SK-N-SH treated with all-trans-retinoic acid at 6 μM for 48 hours (cell line): ENCODE data around the gene ENTREP3.

Experiments used
- ESRRG ChIP-seq: fragments of 250-450 bp; sonication (Bioruptor Pico); IDR thresholded peaks from 2 replicates; pipeline ENCODE4 v1.6.1; 2021; ENCODE audit warnings: mild to moderate bottlenecking
- GLIS3 ChIP-seq: fragments of 250-450 bp; sonication (Bioruptor Pico); IDR thresholded peaks from 2 replicates; pipeline ENCODE4 v1.5.0; 2020; ENCODE audit warnings: mild to moderate bottlenecking, moderate library complexity
- ZFP3 ChIP-seq: fragments of 250-450 bp; sonication (Bioruptor Pico); IDR thresholded peaks from 2 replicates; pipeline ENCODE4 v1.5.0; 2020; ENCODE audit warnings: mild to moderate bottlenecking, moderate library complexity
- TF ChIP-seq, protein P1 (sequence below): fragments of 250-450 bp; sonication (Bioruptor Pico); IDR thresholded peaks from 2 replicates; pipeline ENCODE4 v1.8.0; 2020; ENCODE audit warnings: mild to moderate bottlenecking, moderate library complexity, borderline replicate concordance
- TF ChIP-seq, protein P2 (sequence below): fragments of 250-450 bp; sonication (Bioruptor Pico); IDR thresholded peaks from 2 replicates; pipeline ENCODE4 v1.5.0; 2020; ENCODE audit warnings: mild to moderate bottlenecking, moderate library complexity
- TF ChIP-seq, protein P3 (sequence below): fragments of 250-450 bp; sonication (Bioruptor Pico); IDR thresholded peaks from 2 replicates; pipeline ENCODE4 v1.5.1; 2020; ENCODE audit warnings: low read depth, mild to moderate bottlenecking, moderate library complexity

DNA sequence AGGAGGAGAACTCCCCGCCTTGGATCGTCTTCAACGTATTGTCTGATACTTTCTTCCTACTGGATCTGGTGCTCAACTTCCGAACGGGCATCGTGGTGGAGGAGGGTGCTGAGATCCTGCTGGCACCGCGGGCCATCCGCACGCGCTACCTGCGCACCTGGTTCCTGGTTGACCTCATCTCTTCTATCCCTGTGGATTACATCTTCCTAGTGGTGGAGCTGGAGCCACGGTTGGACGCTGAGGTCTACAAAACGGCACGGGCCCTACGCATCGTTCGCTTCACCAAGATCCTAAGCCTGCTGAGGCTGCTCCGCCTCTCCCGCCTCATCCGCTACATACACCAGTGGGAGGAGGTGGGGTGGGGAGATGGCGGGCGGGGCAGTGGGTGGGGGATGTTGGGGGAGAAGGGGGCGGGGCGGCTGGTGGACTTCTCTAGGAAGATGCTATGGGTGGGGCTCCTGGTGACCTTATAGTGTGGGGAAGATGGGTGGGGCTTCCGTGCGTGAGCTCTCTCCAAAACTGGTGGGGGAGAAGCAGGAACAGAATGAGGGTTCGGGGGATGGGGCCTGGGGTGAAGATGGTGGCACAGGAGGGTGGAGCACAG is 27.3 kb upstream of the ENTREP3 start:
- TF ChIP-seq ZFP3 (no peak), ESRRG (CRISPR knock-in tag) (no peak), GLIS3 (no peak)
- TF ChIP-seq, protein P1, sequence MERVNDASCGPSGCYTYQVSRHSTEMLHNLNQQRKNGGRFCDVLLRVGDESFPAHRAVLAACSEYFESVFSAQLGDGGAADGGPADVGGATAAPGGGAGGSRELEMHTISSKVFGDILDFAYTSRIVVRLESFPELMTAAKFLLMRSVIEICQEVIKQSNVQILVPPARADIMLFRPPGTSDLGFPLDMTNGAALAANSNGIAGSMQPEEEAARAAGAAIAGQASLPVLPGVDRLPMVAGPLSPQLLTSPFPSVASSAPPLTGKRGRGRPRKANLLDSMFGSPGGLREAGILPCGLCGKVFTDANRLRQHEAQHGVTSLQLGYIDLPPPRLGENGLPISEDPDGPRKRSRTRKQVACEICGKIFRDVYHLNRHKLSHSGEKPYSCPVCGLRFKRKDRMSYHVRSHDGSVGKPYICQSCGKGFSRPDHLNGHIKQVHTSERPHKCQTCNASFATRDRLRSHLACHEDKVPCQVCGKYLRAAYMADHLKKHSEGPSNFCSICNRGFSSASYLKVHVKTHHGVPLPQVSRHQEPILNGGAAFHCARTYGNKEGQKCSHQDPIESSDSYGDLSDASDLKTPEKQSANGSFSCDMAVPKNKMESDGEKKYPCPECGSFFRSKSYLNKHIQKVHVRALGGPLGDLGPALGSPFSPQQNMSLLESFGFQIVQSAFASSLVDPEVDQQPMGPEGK (CRISPR knock-in tag), result no peak
- TF ChIP-seq, protein P2, sequence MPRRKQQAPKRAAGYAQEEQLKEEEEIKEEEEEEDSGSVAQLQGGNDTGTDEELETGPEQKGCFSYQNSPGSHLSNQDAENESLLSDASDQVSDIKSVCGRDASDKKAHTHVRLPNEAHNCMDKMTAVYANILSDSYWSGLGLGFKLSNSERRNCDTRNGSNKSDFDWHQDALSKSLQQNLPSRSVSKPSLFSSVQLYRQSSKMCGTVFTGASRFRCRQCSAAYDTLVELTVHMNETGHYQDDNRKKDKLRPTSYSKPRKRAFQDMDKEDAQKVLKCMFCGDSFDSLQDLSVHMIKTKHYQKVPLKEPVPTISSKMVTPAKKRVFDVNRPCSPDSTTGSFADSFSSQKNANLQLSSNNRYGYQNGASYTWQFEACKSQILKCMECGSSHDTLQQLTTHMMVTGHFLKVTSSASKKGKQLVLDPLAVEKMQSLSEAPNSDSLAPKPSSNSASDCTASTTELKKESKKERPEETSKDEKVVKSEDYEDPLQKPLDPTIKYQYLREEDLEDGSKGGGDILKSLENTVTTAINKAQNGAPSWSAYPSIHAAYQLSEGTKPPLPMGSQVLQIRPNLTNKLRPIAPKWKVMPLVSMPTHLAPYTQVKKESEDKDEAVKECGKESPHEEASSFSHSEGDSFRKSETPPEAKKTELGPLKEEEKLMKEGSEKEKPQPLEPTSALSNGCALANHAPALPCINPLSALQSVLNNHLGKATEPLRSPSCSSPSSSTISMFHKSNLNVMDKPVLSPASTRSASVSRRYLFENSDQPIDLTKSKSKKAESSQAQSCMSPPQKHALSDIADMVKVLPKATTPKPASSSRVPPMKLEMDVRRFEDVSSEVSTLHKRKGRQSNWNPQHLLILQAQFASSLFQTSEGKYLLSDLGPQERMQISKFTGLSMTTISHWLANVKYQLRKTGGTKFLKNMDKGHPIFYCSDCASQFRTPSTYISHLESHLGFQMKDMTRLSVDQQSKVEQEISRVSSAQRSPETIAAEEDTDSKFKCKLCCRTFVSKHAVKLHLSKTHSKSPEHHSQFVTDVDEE (CRISPR knock-in tag), result no peak
- TF ChIP-seq, protein P3, sequence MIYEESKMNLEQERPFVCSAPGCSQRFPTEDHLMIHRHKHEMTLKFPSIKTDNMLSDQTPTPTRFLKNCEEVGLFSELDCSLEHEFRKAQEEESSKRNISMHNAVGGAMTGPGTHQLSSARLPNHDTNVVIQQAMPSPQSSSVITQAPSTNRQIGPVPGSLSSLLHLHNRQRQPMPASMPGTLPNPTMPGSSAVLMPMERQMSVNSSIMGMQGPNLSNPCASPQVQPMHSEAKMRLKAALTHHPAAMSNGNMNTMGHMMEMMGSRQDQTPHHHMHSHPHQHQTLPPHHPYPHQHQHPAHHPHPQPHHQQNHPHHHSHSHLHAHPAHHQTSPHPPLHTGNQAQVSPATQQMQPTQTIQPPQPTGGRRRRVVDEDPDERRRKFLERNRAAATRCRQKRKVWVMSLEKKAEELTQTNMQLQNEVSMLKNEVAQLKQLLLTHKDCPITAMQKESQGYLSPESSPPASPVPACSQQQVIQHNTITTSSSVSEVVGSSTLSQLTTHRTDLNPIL, result no peak
